GM23338 (cell line): ENCODE results near the gene RAB36. TPM values are rescaled to one million over a fixed set of nuclear protein-coding genes. Genes with fewer than 3 reads are reported as not detected.

ENCODE experiments used
- ATAC-seq: fragments of 200-7000 bp; cut with Tn5 transposase; 3 replicates; pipeline ENCODE4 v1.9.1; 2020
- DNase-seq: peaks from one replicate; pipeline ENCODE4 v3.0.0-alpha.2; 2015; ENCODE audit warnings: low spot score
- H2AFZ ChIP-seq: fragments of 200-600 bp; sonication (generic); 2 replicates; pipeline ENCODE4 v1.8.0; 2016; ENCODE audit warnings: antibody characterized with exemption, mild to moderate bottlenecking, moderate library complexity
- H3F3A ChIP-seq: fragments of 200-600 bp; sonication (generic); replicated peaks from 2 replicates; pipeline ENCODE4 v1.8.0; 2017; ENCODE audit warnings: antibody characterized with exemption, mixed run types, low read depth
- H3K27ac ChIP-seq: fragments of 200-600 bp; sonication (generic); 2 replicates; pipeline ENCODE4 v1.6.1; 2016; ENCODE audit warnings: low read depth
- H3K27me3 ChIP-seq: fragments of 200-600 bp; sonication (generic); 2 replicates; pipeline ENCODE4 v1.8.0; 2016; ENCODE audit warnings: mild to moderate bottlenecking, mixed run types, moderate library complexity; ENCODE audit not compliant: insufficient read depth
- H3K36me3 ChIP-seq: fragments of 200-600 bp; sonication (generic); 2 replicates; pipeline ENCODE4 v1.8.0; 2016; ENCODE audit warnings: mild to moderate bottlenecking; ENCODE audit not compliant: insufficient read depth
- H3K4me1 ChIP-seq: fragments of 200-600 bp; sonication (generic); 2 replicates; pipeline ENCODE4 v1.8.0; 2016; ENCODE audit warnings: mild to moderate bottlenecking, moderate library complexity; ENCODE audit not compliant: insufficient read depth
- H3K4me2 ChIP-seq: fragments of 200-600 bp; sonication (generic); 2 replicates; pipeline ENCODE4 v1.7.1; 2017; ENCODE audit warnings: mixed run types
- H3K4me3 ChIP-seq: fragments of 200-600 bp; sonication (generic); 2 replicates; pipeline ENCODE4 v1.6.1; 2016; ENCODE audit warnings: mixed run types
- H3K79me2 ChIP-seq: fragments of 200-600 bp; sonication (generic); replicated peaks from 2 replicates; pipeline ENCODE4 v1.8.0; 2017; ENCODE audit warnings: mild to moderate bottlenecking; ENCODE audit not compliant: insufficient read depth
- H3K9me2 ChIP-seq: fragments of 200-600 bp; sonication (generic); 2 replicates; pipeline ENCODE4 v1.8.0; 2017; ENCODE audit not compliant: insufficient read depth
- H4K20me1 ChIP-seq: fragments of 200-600 bp; sonication (generic); replicated peaks from 2 replicates; pipeline ENCODE4 v1.8.0; 2017; ENCODE audit warnings: mild to moderate bottlenecking; ENCODE audit not compliant: insufficient read depth
- H3K27ac Mint-ChIP-seq: 2 replicates; pipeline ENCODE4 v1.8.0; 2020; ENCODE audit warnings: inconsistent platforms, mild to moderate bottlenecking, moderate library complexity, mixed read lengths
- H3K27me3 Mint-ChIP-seq: 3 replicates; pipeline ENCODE4 v1.8.0; 2022; ENCODE audit warnings: low read depth, mild to moderate bottlenecking, moderate library complexity, mixed read lengths, inconsistent platforms; ENCODE audit not compliant: insufficient read depth, poor library complexity
- H3K36me3 Mint-ChIP-seq: 3 replicates; pipeline ENCODE4 v1.8.0; 2021; ENCODE audit warnings: low read depth, mild to moderate bottlenecking, inconsistent platforms, moderate library complexity, mixed read lengths
- H3K4me1 Mint-ChIP-seq: 3 replicates; pipeline ENCODE4 v1.8.0; 2020; ENCODE audit warnings: mild to moderate bottlenecking, inconsistent platforms, mixed read lengths
- H3K4me3 Mint-ChIP-seq: 3 replicates; pipeline ENCODE4 v1.8.0; 2021; ENCODE audit warnings: moderate library complexity, mild to moderate bottlenecking, inconsistent platforms, mixed read lengths
- H3K9me3 Mint-ChIP-seq: 3 replicates; pipeline ENCODE4 v1.8.0; 2020; ENCODE audit warnings: moderate library complexity, mild to moderate bottlenecking, inconsistent platforms, mixed read lengths
- CREB1 ChIP-seq: fragments of 250-450 bp; sonication (Bioruptor Pico); IDR thresholded peaks from 2 replicates; pipeline ENCODE4 v1.5.0; 2020; ENCODE audit warnings: low read depth, mild to moderate bottlenecking, moderate library complexity
- EZH2 ChIP-seq: fragments of 200-600 bp; sonication (generic); IDR thresholded peaks from one replicate; pipeline ENCODE4 v1.8.0; 2017; ENCODE audit warnings: antibody characterized with exemption, mild to moderate bottlenecking, low read depth; ENCODE audit not compliant: unreplicated experiment
- EZH2phosphoT487 ChIP-seq: fragments of 200-600 bp; sonication (generic); IDR thresholded peaks from one replicate; pipeline ENCODE4 v1.8.1; 2018; ENCODE audit warnings: antibody characterized with exemption; ENCODE audit not compliant: unreplicated experiment
- JUNB ChIP-seq: IDR thresholded peaks from one replicate; pipeline ENCODE4 v1.6.1; 2016; ENCODE audit warnings: antibody characterized with exemption; ENCODE audit not compliant: unreplicated experiment
- NANOG ChIP-seq: IDR thresholded peaks from 2 replicates; pipeline ENCODE4 v1.6.1; 2016; ENCODE audit warnings: antibody characterized with exemption, borderline replicate concordance
- POLR2AphosphoS5 ChIP-seq: IDR thresholded peaks from 2 replicates; pipeline ENCODE4 v1.6.1; 2016; ENCODE audit warnings: antibody characterized with exemption, low read depth
- REST ChIP-seq: IDR thresholded peaks from one replicate; pipeline ENCODE4 v1.6.1; 2018; ENCODE audit warnings: antibody characterized with exemption; ENCODE audit not compliant: unreplicated experiment
- ZNF114 ChIP-seq: fragments of 250-450 bp; sonication (Bioruptor Pico); IDR thresholded peaks from 2 replicates; pipeline ENCODE4 v1.5.0; 2020; ENCODE audit warnings: mild to moderate bottlenecking, moderate library complexity
- ZNF331 ChIP-seq: fragments of 250-450 bp; sonication (Bioruptor Pico); IDR thresholded peaks from 2 replicates; pipeline ENCODE4 v1.5.0; 2020; ENCODE audit warnings: low read depth, mild to moderate bottlenecking, moderate library complexity
- ZNF462 ChIP-seq: fragments of 250-450 bp; sonication (Bioruptor Pico); IDR thresholded peaks from 2 replicates; pipeline ENCODE4 v1.5.0; 2020; ENCODE audit warnings: mild to moderate bottlenecking, moderate library complexity
- polyA plus RNA-seq: library from polyadenylated mRNA; unstranded; fragments of >200 nt; fragmentation: Nextera tagmentation; extraction: Ambion mirVana; gene quantifications from 2 replicates; pipeline ENCODE4 v1.2.1, GENCODE V29; 2016
- total RNA-seq: library from RNA; depleted of rRNA; stranded (reverse); fragments of >200 nt; shearing (Covaris generic); gene quantifications from 2 replicates; pipeline ENCODE4 v1.2.3, GENCODE V29; 2014
- TF ChIP-seq, protein P1 (sequence below): IDR thresholded peaks from 2 replicates; pipeline ENCODE4 v1.6.1; 2016; ENCODE audit warnings: antibody characterized with exemption

RAB36 gene
- total and polyA plus RNA-seq, 2 experiments from 2014 or later: 0.58 to 1.2 TPM

GRCh38 chr22:23184764-23185113 is 39.5 kb downstream of the RAB36 start (continued):
- TF ChIP-seq JUNB: no peak
- TF ChIP-seq REST: no peak
- no peak for TF ChIP-seq EZH2phosphoT487

DNA sequence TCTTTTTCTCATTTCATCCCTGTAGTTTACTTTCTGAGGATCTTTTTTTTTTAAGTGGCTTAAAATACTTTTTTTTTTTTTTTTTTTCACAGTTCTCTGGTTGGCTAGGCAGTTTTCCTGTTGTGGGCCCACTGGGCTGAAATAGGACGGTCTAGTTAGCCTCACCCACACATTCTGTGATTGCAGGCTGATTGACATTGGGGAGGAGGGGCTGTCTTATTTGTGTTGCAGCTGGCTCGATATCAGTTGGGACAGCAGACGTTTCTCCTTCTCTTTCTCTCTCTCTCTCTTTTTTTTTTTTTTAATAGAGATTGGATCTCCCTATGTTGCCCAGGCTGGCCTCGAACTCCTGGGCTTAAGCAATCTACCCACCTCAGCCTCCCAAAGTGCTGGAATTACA is 41.9 kb downstream of the RAB36 start:
- Mint-ChIP-seq H3K27me3 (peaks cover 15% of the 10 kb centered on the region), H3K4me3 (no peak overlapping the region), H3K36me3 (peaks cover 44% of the 10 kb centered on the region), H3K27ac (no peak overlapping the region), H3K4me1 (peaks cover 73% of the 10 kb centered on the region), H3K9me3 (no peaks in the 10 kb centered on the region; the same call in 2 of the 3 replicates)
- peaks cover 1% of the 10 kb centered on the region; the same call in 1 of the 2 replicates for H3K27me3 ChIP-seq
- H2AFZ ChIP-seq: no peak overlapping the region
- no peak overlapping the region for H3K4me2 ChIP-seq
- H3K27ac ChIP-seq: no peak overlapping the region
- peaks cover 91% of the 10 kb centered on the region for H4K20me1 ChIP-seq
- H3K79me2 ChIP-seq: peaks cover 100% of the 10 kb centered on the region
- no peaks in the 10 kb centered on the region for H3K36me3 ChIP-seq
- H3K4me3 ChIP-seq: no peak overlapping the region
- H3K4me1 ChIP-seq: peaks cover 76% of the 10 kb centered on the region
- no peaks in the 10 kb centered on the region for H3K9me2 ChIP-seq
- H3F3A ChIP-seq: peaks cover 7% of the 10 kb centered on the region; the same call in 1 of the 2 replicates
- ATAC-seq (no peak), DNase-seq (no peak)
- TF ChIP-seq EZH2 (no peak), REST (no peak), EZH2phosphoT487 (no peak), ZNF331 (no peak), NANOG (no peak), JUNB (no peak), CREB1 (CRISPR knock-in tag) (no peak), ZNF462 (CRISPR knock-in tag) (no peak), ZNF114 (CRISPR knock-in tag) (no peak), POLR2AphosphoS5 (no peak)
- TF ChIP-seq, protein P1, sequence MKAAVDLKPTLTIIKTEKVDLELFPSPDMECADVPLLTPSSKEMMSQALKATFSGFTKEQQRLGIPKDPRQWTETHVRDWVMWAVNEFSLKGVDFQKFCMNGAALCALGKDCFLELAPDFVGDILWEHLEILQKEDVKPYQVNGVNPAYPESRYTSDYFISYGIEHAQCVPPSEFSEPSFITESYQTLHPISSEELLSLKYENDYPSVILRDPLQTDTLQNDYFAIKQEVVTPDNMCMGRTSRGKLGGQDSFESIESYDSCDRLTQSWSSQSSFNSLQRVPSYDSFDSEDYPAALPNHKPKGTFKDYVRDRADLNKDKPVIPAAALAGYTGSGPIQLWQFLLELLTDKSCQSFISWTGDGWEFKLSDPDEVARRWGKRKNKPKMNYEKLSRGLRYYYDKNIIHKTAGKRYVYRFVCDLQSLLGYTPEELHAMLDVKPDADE: no peak
